Glutamatergic neuron (in vitro differentiated cells): ENCODE results near the gene CRACR2A. TPM values are rescaled to one million over a fixed set of nuclear protein-coding genes. Genes with fewer than 3 reads are reported as not detected.

ENCODE experiments used
- DNase-seq: peaks from one replicate; pipeline ENCODE4 v3.0.0; 2022
- H3K27ac Mint-ChIP-seq: one replicate; pipeline ENCODE4 v1.8.0; 2020; ENCODE audit warnings: mild to moderate bottlenecking, mixed read lengths, inconsistent platforms; ENCODE audit not compliant: unreplicated experiment
- H3K27me3 Mint-ChIP-seq: one replicate; pipeline ENCODE4 v1.8.0; 2020; ENCODE audit warnings: mild to moderate bottlenecking, moderate library complexity, mixed read lengths, inconsistent platforms; ENCODE audit not compliant: unreplicated experiment
- H3K36me3 Mint-ChIP-seq: one replicate; pipeline ENCODE4 v1.8.0; 2020; ENCODE audit warnings: mild to moderate bottlenecking, mixed read lengths, inconsistent platforms; ENCODE audit not compliant: unreplicated experiment
- H3K4me1 Mint-ChIP-seq: one replicate; pipeline ENCODE4 v1.8.0; 2020; ENCODE audit warnings: mild to moderate bottlenecking, low read depth, mixed read lengths, inconsistent platforms; ENCODE audit not compliant: unreplicated experiment
- H3K4me3 Mint-ChIP-seq: one replicate; pipeline ENCODE4 v1.8.0; 2020; ENCODE audit warnings: mild to moderate bottlenecking, mixed read lengths, inconsistent platforms; ENCODE audit not compliant: unreplicated experiment
- H3K9me3 Mint-ChIP-seq: one replicate; pipeline ENCODE4 v1.8.0; 2020; ENCODE audit warnings: mild to moderate bottlenecking, moderate library complexity, mixed read lengths, inconsistent platforms; ENCODE audit not compliant: unreplicated experiment
- total RNA-seq: library from RNA; stranded (reverse); fragmentation: NEBNext Ultra II Directional; extraction: Animal tissue kit (Norgen Biotek cat#: 25700); gene quantifications from one replicate; pipeline ENCODE4 v1.2.1, GENCODE V29; 2021; ENCODE audit not compliant: unreplicated experiment
- TF ChIP-seq, protein P1 (sequence below): fragments of 200-600 bp; sonication (generic); IDR thresholded peaks from one replicate; pipeline ENCODE4 v1.5.0; 2021; ENCODE audit not compliant: partially characterized antibody, unreplicated experiment

The CRACR2A gene
- total RNA-seq, 1 donor from 2014 or later: 4.5 TPM

DNA sequence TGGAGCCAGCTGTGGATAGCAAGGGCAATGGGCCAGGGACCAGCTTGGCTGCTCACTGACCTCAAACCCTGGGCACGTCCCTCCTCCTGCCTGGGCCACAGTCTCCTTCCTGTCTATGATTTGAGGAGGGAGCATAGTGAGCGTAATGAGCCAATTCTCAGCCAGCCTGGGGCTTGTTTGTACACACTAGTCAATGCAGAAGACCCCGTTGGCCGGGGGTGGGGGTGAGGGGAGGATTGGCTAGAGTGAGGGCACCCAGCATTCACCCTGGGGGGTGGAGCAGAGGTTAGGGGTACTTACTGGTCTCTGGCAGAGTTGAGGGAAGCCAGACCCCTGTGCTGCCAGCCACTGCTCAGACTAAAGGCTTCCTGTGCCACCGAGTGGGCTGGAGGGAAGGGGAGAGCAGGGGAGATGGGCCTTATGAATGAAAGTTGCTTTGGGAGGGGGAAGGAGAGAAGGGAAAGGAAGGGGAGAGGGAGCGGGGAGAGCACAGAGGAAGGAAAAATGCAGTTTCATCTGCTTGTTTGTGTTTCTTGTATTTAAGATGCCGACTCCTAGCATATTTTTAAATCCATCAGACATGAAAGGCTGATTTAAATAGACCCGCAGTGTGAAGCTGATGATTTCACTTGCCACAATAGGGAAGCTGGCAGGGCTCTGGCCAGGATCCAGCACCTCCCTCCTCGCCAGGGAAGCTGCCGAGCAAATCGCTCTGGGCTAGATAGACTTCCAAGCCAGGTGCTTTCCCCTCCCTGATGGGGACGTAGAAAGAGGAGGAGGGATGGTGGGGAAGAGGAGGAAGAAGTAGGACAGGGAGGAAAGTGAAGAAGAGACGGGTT, 147.9 kb downstream of the CRACR2A start:
- peaks cover 3% of the 10 kb centered on the region for H3K9me3 Mint-ChIP-seq
- H3K4me1 Mint-ChIP-seq: peaks cover 43% of the 10 kb centered on the region
- TF ChIP-seq, protein P1, sequence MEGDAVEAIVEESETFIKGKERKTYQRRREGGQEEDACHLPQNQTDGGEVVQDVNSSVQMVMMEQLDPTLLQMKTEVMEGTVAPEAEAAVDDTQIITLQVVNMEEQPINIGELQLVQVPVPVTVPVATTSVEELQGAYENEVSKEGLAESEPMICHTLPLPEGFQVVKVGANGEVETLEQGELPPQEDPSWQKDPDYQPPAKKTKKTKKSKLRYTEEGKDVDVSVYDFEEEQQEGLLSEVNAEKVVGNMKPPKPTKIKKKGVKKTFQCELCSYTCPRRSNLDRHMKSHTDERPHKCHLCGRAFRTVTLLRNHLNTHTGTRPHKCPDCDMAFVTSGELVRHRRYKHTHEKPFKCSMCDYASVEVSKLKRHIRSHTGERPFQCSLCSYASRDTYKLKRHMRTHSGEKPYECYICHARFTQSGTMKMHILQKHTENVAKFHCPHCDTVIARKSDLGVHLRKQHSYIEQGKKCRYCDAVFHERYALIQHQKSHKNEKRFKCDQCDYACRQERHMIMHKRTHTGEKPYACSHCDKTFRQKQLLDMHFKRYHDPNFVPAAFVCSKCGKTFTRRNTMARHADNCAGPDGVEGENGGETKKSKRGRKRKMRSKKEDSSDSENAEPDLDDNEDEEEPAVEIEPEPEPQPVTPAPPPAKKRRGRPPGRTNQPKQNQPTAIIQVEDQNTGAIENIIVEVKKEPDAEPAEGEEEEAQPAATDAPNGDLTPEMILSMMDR: no peak
- peak overlapping the region; percentile 68 for H3K27ac Mint-ChIP-seq
- H3K4me3 Mint-ChIP-seq: no peak overlapping the region
- no peak for DNase-seq
- H3K36me3 Mint-ChIP-seq: peaks cover 11% of the 10 kb centered on the region
- H3K27me3 Mint-ChIP-seq: peaks cover 14% of the 10 kb centered on the region

DNA sequence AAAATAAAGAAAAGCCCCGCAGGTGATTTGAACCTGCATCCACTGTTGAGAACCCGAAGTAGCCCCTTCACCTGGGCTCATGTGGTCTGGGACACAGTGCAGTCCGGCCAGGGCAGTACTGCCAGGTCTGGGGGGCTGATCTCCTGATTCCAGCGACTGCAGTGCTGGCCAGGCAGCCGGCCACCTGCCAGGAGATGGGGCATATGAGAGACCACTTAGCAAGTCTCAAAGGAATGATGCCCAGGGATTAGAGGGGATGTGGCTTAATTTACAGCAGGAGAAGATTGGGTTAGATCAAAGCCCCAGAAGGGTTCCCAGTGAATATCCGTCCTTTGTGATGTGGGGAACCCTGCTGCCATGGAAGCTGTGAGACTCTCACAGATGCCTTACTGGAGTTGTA, 148.6 kb downstream of the CRACR2A start:
- Mint-ChIP-seq H3K27ac (peak overlapping the region; percentile 68), H3K4me1 (peaks cover 50% of the 10 kb centered on the region), H3K36me3 (peaks cover 5% of the 10 kb centered on the region), H3K9me3 (peaks cover 3% of the 10 kb centered on the region), H3K27me3 (peaks cover 14% of the 10 kb centered on the region), H3K4me3 (no peak overlapping the region)
- TF ChIP-seq, protein P1: no peak
- DNase-seq: peak; percentile 54

- Mint-ChIP-seq H3K4me1 (peaks cover 57% of the 10 kb centered on the region), H3K36me3 (no peaks in the 10 kb centered on the region), H3K27ac (peak overlapping the region; percentile 9), H3K9me3 (peaks cover 3% of the 10 kb centered on the region), H3K27me3 (peaks cover 14% of the 10 kb centered on the region), H3K4me3 (no peak overlapping the region)
- no peak for DNase-seq
- TF ChIP-seq, protein P1: no peak
Observed at GRCh38 chr12:3603576-3603975, 149.3 kb downstream of the CRACR2A start.

DNA sequence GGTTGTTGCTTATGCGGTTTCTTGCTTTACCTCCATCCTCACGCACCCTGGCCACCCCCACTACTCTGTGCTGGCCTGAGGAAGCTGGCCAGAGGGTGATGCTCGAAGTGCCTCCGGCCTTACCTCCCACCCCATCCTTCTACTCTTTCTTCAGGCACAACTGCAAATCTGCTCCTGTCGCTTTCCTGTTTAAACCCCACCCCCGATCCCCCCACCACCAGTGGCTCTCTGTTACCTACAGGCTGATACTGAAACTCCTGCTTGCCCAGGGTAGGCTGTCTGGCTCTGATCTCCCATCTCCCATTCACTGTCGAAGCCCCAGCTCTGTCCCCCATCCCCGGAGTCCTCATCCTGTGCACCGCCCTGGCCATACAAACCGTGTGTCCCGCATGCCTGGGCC, 150.4 kb downstream of the CRACR2A start:
- H3K4me1 Mint-ChIP-seq: peaks cover 59% of the 10 kb centered on the region
- TF ChIP-seq, protein P1: no peak
- no peak for DNase-seq
- no peaks in the 10 kb centered on the region for H3K36me3 Mint-ChIP-seq
- peaks cover 3% of the 10 kb centered on the region for H3K9me3 Mint-ChIP-seq
- H3K4me3 Mint-ChIP-seq: no peak overlapping the region
- peaks cover 14% of the 10 kb centered on the region for H3K27me3 Mint-ChIP-seq
- H3K27ac Mint-ChIP-seq: peak overlapping the region; percentile 4

DNA sequence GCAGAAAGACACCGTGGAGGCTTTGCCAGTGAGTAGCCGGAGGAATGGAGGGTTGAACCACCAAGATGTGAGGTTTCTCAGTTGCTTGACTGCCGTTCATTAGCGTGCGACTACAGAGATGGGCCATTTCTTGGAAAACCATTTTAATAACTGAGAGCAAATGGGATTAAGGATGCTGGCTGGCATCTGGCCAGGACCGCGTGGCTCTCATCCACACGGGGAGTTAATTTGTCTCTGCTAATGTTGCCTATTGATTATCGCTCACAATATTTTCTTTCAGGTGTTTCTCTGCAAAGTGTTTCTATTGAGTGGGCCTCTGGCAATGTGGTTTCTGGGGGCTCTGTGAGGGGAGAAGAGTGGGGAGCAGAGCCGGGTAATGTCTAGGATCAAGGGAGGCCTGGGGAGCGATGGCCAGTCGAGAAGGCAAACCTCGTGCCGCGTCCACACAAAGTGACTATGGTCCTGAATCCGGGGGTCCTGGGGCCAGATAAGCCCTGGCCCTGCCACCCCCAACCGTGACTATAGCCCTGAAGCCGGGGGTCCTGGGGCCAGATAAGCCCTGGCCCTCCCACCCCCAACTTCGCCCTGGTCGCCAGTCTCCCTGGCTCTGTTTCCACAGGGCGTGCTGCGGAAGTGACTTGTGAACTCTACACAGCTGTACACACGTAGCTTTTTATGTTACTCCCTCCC, 151.3 kb downstream of the CRACR2A start:
- H3K4me1 Mint-ChIP-seq: peaks cover 59% of the 10 kb centered on the region
- peak overlapping the region; percentile 65 for H3K27ac Mint-ChIP-seq
- H3K9me3 Mint-ChIP-seq: peaks cover 3% of the 10 kb centered on the region
- TF ChIP-seq, protein P1: no peak
- no peak for DNase-seq
- H3K4me3 Mint-ChIP-seq: peak overlapping the region; percentile 21
- peaks cover 13% of the 10 kb centered on the region for H3K27me3 Mint-ChIP-seq
- H3K36me3 Mint-ChIP-seq: no peaks in the 10 kb centered on the region
